Measurements from ENCODE around the gene ABCC11. TPM values are rescaled to one million over a fixed set of nuclear protein-coding genes. Genes with fewer than 3 reads are reported as not detected.

The ABCC11 gene
- total and polyA plus RNA-seq, 2 of the 13 experiments (the other 11 are each of a cell fraction or from before 2014, with no cell fraction given) = 1.0 to 1.4 TPM

GRCh38 chr16:48244080-48244862 lies 3.1 kb downstream of the ABCC11 start, which contains the start of gene LONP2 (continued):
- peak; percentile 94 for TF ChIP-seq CREM (IDR thresholded peaks at IDR 0.05)
- TF ChIP-seq CREM (CRISPR knock-in tag; IDR thresholded peaks at IDR 0.05) = peak; percentile 71
- TF ChIP-seq TOPORS (CRISPR knock-in tag; IDR thresholded peaks at IDR 0.05) = no peak; the same call in 1 of the 2 replicates
- no peak; the same call in 1 of the 2 replicates for TF ChIP-seq DDIT3 (CRISPR knock-in tag; IDR thresholded peaks at IDR 0.05)
- TF ChIP-seq ZNF3 (CRISPR knock-in tag; IDR thresholded peaks at IDR 0.05) = peak; percentile 17; the same call in 1 of the 2 replicates
- TF ChIP-seq KAT2B (IDR thresholded peaks at IDR 0.05; ENCODE audit: borderline replicate concordance, low read depth, low read length) = no peak
- 0 out of 2 replicates have a peak, but pooled peaks have one; percentile 53 for TF ChIP-seq ZNF276 (CRISPR knock-in tag; IDR thresholded peaks at IDR 0.05; ENCODE audit: low read depth)
- peak; percentile 78 for TF ChIP-seq CBX1 (IDR thresholded peaks at IDR 0.05; ENCODE audit: low read depth)
- peak; percentile 82; the same call in 1 of the 2 replicates for TF ChIP-seq ARHGAP35 (CRISPR knock-in tag; IDR thresholded peaks at IDR 0.05; ENCODE audit: borderline replicate concordance)
- TF ChIP-seq ZNF572 (CRISPR knock-in tag; IDR thresholded peaks at IDR 0.05) = no peak; the same call in 1 of the 2 replicates
- TF ChIP-seq ARID4A (CRISPR knock-in tag; IDR thresholded peaks at IDR 0.05; ENCODE audit: borderline replicate concordance) = peak; percentile 99
- TF ChIP-seq AFF4 (CRISPR knock-in tag; IDR thresholded peaks at IDR 0.05) = peak; percentile 63; the same call in 1 of the 2 replicates
- TF ChIP-seq DMAP1 (CRISPR knock-in tag; IDR thresholded peaks at IDR 0.05) = peak; percentile 96
- peak; percentile 55; the same call in 1 of the 2 replicates for TF ChIP-seq ONECUT2 (CRISPR knock-in tag; IDR thresholded peaks at IDR 0.05)
- TF ChIP-seq ZNF512 (CRISPR knock-in tag; IDR thresholded peaks at IDR 0.05) = no peak
- peak; percentile 80 for TF ChIP-seq ISL2 (CRISPR knock-in tag; IDR thresholded peaks at IDR 0.05)
- peak; percentile 95 for TF ChIP-seq ZMYM4 (CRISPR knock-in tag; IDR thresholded peaks at IDR 0.05)

Data from HepG2 (cell line).